ENCODE results near the gene H2BW2.

- TF ChIP-seq POLR2A (IDR thresholded peaks at IDR 0.05) (no peak), CTCF (IDR thresholded peaks at IDR 0.05) (no peak)
Measured at GRCh38 chrX:104008831-104009230, 30.9 kb upstream of the H2BW2 start.
